DMS79 treated with DMSO at 0.1 percent for 48 hours (cell line): ENCODE measurements around the gene ARHGAP5.

Source experiments
- DNase-seq: peaks from one replicate; lab custom pipeline; 2025; lab: John Stamatoyannopoulos, UW

ARHGAP5 gene

GRCh38 chr14:32077081-32078022 is at the start of gene ARHGAP5:
TSS of gene ARHGAP5 (plus strand) at chr14:32077304. CDS start at chr14:32090670, 13,366 bp downstream.
- DNase-seq, result peak; percentile 89

- DNase-seq, result no peak
These were observed 48.5 kb upstream of the ARHGAP5 start for GRCh38 chr14:32028599-32028998.

DNA sequence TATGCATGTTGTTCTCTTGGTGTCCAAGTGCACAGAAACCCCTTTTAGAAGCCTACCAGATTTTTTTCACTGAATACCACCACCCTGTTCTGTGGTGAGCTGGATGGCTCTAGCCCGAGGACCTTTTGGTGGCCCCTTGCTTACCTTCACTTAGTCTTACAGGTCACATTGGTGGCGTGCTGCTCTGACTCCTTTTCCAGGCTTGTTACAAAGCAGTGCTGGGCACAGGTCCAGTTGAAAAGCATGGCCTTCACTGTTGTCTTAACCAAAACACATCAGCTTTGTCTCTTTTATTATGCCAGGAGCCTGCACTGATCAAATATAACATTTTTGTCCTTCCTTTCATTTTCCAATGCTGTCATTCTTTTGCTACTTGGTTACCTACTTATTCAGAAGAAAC is 43.6 kb upstream of the ARHGAP5 start:
- no peak for DNase-seq

GRCh38 chr14:32038876-32039275 is 38.2 kb upstream of the ARHGAP5 start:
- DNase-seq, result peak; percentile 98

DNA sequence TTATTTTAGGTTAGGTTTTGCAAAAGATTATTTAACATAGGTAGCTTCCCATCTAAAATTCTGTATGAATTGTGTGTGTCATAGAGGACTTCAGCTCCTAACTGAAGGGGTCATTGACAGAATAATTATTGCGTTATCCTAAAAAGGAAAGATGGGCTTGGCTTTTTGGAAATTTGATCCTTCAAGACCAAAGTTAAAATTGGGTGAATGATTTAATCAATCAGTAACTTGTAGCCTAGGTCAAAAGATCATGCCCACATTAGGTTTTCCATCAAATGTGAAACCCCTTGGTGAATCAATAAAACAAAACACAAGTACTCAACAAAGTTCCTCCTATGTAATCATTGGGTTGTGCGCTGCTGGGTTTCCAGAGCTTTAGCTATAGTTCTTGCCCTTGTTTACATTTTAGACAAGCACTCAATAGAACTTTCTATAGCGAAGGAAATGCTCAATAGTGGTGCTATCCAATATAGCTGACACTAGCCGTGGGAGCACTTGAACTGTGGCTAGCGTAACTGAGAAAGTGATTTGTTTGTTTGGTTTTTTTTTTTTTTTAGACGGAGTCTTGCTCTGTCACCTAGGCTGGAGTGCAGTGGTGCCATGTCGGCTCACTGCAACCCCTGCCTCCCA is 37.6 kb upstream of the ARHGAP5 start:
- DNase-seq, result peak; percentile 25

DNA sequence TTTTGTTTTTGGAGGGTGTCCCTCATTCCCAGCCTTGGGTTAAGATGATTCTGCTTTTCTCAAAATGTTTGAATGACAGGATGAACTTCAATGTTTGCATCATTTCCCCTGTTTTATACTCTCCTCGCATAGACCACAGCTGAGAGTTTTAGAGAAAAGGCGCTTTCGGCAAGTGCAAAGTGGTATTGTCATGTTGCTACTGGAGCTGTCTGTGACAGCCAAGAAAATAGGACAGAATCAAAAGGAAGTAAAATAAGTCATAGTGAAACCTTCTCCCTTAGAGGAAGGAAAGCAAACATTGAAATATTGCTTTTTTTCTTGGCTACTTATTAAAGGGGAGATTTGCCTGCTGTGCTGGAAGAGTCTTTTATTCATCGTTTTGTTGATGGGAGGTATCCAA is 33.5 kb upstream of the ARHGAP5 start:
- no peak for DNase-seq

GRCh38 chr14:32044454-32044853 is 32.6 kb upstream of the ARHGAP5 start:
- DNase-seq, result no peak

DNA sequence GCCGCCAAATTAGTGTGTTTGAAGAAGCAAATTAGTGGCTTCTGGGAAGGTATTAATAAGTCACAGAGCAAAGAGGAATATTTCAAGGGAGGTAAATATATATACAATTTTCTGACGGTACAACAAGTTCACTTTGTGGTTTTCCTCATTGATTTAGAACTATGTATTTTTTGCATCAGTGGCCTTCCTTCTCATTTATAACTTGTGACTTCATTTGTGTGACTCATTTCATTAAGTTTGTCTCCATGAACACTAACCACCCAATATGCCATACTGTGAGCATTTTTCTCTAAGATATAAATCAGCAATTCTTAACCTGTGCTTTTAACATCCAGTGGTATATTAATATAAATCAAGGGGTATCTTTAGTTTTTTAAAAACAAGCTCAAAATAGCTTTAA is 29.3 kb upstream of the ARHGAP5 start:
- no peak for DNase-seq

DNA sequence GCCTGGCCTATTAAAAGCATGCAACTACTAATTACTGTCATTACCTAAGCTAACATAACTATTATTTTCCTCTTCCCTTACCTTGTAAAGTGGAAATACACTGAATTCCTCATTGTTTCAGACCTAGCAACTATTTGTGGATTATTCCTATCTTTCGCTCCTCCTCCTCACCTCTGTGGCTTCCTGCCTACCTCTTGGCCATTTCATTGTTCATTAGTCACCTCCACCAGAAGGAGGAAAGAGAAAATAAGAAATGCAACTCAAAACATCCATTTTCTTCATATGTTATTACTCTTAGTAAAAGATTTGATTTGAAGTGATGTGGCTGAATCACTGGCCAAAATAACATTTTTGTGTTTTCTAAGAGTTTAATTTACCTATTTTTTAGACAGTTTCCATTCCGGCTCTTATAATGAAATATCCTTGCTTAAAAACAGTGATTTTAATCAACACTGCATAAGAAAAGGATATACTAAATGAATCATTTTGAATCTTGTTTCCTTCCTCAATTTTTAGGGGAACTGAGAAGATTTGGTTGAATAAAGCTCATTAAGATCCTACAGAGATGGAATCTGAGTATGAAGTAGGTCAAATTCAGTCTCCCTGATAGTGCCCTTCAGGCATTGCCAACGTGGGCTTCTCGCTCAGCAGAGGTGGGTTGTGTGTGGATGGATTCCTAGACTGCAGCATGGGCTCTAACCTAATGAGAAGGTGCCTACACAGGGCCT is 27.6 kb upstream of the ARHGAP5 start:
- DNase-seq, result no peak

DNA sequence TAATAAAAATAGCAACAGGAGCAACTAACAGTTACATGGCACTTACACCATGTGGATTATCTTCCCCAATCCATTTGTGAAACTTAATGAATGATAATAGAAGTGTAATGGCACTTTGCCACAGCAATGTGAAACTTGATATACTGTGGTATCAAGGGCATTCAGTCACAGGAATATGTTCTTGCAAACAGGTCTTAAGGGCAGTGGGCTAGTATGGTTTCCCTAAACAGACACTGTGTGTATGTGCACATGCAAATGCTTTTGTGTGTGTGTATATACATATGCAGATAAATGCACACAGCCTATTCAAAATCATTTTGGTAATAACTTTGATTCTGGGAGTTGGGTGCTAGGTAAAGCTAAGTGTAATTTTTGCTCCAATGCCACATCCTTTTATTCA is 26.2 kb upstream of the ARHGAP5 start:
- no peak for DNase-seq

DNA sequence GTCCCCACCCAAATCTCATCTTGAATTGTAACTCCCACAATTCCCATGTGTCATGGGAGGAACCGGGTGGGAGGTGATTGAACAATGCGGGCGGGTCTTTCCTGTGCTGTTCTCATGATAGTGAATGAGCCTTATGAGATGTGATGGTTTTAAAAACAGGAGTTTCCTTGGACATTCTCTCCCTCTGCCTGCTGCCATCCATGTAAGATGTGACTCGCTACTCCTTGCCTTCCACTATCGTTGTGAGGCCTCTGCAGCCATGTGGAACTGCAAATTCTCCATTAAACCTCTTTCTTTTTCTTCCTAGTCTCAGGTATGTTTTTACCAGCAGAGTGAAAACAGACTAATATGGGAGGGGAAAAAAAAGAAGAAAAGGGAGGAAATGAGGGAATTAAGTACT is 22.6 kb upstream of the ARHGAP5 start:
- DNase-seq, result no peak

DNA sequence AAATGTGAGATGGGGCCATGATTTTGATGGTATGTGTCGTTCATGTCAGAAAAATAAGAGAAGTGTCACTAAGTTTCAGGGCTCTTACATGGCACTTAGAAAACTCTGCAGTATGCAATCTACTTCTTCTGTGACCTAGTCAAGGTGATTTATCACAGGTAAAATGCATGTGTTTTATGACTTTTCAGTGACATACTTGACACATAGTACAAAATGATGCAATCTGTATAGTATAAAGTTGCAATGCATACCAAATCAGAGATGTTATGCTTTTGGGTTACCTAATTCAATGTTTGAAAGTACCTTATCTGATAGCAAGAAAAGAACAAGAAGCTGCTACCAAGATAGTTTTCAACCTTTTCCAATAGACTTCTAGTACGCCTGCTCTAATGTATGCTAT is 21.9 kb upstream of the ARHGAP5 start:
- DNase-seq, result no peak

DNA sequence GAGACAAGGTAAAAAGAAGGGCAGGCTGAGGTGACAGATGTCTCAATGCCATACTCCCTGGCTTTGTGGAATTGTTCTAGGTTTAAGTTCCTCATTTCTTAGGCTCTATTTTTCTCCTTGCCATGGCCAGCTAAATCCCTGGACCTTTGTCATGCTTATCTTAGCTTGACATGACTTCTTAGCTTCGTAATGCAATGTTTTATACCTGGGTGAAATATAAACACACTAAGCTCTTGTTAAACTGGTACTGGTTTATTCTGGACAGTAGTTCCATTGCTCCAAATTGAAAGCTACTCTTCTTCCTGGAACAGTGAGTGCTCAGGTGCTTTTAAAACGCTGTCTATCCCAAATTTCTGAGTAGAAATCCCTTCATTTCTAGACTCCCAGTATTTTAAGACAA is 17.4 kb upstream of the ARHGAP5 start:
- DNase-seq, result no peak

- no peak for DNase-seq
These were observed 12.2 kb upstream of the ARHGAP5 start for GRCh38 chr14:32064931-32065330.

DNA sequence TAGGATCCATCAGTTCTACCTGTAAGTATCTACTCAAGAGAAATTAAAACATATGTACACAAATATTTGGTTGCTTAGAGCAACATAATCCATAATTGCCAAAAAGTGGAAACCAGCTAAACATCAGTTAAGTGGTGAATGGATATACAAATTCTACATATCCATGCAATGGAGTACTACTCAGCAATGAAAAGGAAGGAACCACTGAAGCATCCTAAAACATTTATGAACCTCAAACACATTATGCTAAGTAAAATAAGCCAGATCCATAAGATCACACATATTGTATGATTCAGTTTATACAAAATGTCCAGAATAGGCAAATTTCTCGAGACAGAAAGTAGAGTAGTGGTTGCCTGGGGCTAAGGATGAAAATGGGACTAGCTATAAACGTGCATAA is 8.4 kb upstream of the ARHGAP5 start:
- no peak for DNase-seq

DNA sequence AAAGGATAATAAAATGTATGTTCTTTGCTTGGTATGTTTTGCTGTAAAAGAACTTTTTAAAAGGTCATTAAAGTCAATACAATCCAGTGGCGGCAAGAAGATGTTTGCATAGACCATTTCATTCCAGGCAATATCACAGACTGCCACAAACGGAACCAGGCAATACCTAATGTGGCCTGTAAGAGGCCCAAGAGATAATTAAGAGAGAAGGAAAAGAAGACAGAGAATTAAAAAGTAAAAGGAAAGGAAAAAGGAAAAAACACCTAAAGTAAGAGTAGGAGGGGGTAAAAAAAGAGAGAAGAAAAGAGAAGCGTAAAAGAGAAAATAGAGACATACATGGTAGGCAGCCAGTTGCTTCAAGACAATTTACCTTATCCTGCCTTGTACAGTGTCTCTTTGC is 6.8 kb upstream of the ARHGAP5 start:
- DNase-seq, result no peak

DNA sequence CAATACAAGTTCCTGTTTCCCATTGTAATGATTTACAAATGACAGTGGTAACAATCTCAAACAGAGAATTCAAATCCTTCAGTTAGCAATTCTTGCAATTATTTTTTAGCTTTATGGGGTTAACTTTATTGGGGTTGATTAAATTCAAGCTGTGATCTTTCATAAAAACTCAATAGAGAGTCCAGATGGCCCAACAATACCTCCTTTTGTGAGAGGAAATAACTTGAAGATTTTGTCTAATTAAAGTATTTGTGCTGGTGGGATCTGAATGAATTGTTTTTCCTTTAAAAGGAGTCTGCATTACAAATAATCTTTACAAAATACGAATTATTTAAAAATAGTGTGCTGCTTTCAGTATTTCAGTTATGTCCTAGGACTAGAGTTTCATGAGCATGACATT is 4.4 kb upstream of the ARHGAP5 start:
- no peak for DNase-seq

DNA sequence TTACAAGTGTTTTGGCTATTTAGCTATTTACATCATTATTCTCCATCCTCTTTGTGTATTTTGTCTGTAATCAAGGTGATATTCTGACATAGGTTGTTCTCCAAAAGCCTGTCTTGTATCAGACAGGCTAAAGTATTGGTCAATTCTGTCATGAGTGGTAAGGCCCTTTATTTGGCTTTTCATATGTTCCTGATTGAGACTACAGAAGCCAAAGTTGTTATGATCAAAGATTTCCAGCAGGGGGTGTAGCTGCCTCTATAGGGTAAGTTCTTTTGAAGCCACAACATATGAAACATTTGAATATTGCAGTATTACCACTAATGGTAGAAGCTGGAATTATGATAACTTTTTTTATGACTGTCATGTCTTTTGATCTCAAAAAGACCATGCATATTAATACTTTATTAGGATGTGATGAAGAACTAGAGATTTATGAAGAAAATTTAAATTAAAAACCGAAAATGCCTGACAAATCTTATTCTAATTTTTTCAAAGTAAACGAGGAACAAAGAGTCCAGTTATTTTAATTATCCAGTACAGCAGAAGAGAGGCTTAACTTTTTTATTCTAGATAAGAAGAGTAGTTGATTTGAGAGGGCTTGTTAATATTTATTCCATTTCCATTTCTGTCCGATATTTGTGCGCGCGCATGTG is 3.4 kb upstream of the ARHGAP5 start:
- DNase-seq, result peak; percentile 93

DNA sequence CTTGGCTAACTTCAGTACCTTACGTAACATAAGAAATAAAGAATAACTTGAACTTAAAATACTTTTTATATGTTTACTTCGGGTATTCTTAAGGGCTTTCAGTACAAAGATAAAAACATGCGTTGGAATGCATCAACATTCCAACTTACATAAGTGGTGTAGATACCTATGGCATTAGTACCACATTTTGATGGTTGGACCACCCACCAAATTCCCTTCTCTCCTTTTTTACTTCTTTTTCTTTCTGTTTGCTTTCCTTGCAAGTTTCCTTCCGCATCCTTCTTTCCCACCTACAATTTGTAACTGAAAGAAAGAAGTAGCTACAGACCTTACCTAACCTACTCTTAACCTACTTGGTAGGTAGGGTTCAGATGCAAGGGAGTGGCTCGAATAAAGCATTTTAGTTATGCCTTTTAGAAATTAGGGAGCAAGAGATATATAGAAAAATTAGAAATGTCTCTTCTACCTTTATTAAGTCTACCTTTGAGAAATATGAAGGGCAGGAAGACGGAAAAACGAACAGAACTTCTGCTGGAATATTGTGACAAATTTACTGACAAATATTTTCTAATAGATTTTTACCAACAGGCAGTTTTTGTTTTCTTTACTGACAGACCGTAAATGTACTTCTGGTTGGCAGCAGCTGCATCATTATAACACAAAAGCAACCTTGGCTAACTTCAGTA is 2.1 kb upstream of the ARHGAP5 start:
- DNase-seq, result no peak

DNA sequence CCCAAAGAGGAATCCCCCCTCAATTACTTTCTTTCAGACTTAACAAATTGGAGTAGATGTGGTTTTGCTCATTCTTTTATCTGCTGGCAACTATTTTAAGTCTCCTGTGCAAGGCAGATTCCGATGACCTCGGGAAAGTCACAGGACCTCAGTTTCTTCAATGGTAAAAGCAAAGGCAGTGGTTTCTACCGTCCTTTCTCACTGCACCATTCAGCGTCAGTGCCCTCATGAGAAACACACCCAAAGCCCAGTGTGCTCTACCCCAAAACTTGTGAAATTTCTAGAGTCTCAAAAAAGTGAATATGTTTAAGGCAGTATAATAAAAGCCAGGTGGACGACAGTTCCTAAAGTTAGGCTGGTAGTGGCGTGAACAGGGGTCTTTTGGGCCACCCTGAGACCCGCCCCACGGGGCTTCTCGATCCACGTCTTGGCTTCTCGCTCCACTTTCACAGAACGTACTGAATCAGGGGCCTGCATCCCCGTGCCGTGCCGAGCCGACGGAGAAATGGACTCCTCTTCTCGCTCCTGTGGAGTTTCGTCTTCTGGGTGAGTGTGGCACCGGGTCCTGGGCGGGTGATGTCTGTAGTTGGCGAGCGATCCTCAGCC is 1.3 kb upstream of the ARHGAP5 start:
- DNase-seq, result peak; percentile 47
